ENCODE results near the gene TGM4.

Gene TGM4

DNA sequence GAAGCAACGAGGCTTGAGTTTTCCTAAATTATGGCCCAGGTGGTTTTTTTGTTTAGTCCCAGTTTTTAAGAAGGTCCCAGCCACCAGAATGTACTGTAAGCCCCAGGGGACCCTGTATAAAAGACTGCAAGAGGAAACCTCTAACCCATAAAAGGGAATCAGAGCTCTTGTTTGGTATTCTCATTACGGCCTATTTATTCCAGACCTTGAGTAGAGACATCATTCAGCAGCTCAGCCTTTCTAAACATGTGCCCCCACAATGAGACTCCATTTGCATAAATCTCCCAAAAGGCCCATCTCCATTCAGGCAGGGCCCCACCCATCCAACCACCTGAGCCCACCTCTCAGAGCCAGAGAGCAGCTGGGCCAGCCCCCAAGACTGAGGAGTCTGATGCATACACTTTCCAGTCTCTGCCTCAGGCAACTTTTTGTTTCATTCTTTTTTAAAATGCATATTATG is 75.9 kb downstream of the TGM4 start:
- H3K79me2 ChIP-seq (ENCODE audit: insufficient read depth, low read length), result no peaks in the 10 kb centered on the region
- no peaks in the 10 kb centered on the region for H3K9me2 ChIP-seq (replicated peaks; ENCODE audit: insufficient read depth, low read length)
- H2AFZ ChIP-seq (ENCODE audit: low read depth, low read length, severe bottlenecking), result no peak overlapping the region
- H3K4me2 ChIP-seq (ENCODE audit: low read depth, low read length, poor library complexity, severe bottlenecking), result no peak overlapping the region
- H3K27me3 ChIP-seq (ENCODE audit: low read length), result no peaks in the 10 kb centered on the region
- no peak overlapping the region for H3K4me3 ChIP-seq (ENCODE audit: insufficient read depth, low read length, poor library complexity, severe bottlenecking)
- H3K36me3 ChIP-seq (ENCODE audit: low read length), result no peaks in the 10 kb centered on the region
- no peaks in the 10 kb centered on the region for H4K20me1 ChIP-seq (ENCODE audit: low read depth, low read length)
- no peaks in the 10 kb centered on the region for H3F3A ChIP-seq (ENCODE audit: insufficient read depth)
- TF ChIP-seq, protein P1, sequence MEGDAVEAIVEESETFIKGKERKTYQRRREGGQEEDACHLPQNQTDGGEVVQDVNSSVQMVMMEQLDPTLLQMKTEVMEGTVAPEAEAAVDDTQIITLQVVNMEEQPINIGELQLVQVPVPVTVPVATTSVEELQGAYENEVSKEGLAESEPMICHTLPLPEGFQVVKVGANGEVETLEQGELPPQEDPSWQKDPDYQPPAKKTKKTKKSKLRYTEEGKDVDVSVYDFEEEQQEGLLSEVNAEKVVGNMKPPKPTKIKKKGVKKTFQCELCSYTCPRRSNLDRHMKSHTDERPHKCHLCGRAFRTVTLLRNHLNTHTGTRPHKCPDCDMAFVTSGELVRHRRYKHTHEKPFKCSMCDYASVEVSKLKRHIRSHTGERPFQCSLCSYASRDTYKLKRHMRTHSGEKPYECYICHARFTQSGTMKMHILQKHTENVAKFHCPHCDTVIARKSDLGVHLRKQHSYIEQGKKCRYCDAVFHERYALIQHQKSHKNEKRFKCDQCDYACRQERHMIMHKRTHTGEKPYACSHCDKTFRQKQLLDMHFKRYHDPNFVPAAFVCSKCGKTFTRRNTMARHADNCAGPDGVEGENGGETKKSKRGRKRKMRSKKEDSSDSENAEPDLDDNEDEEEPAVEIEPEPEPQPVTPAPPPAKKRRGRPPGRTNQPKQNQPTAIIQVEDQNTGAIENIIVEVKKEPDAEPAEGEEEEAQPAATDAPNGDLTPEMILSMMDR (IDR thresholded peaks at IDR 0.05; ENCODE audit: insufficient read depth, low read length, poor library complexity, severe bottlenecking), result no peak
- no peak for TF ChIP-seq EZH2phosphoT487 (conservative IDR thresholded peaks at IDR 0.05; ENCODE audit: low read length)
- no peak overlapping the region for H3K27ac ChIP-seq (ENCODE audit: low read depth, low read length)
- H3K9me3 ChIP-seq (ENCODE audit: insufficient read depth, low read length), result no peaks in the 10 kb centered on the region
- H3K9ac ChIP-seq (ENCODE audit: low read length), result no peak overlapping the region

DNA sequence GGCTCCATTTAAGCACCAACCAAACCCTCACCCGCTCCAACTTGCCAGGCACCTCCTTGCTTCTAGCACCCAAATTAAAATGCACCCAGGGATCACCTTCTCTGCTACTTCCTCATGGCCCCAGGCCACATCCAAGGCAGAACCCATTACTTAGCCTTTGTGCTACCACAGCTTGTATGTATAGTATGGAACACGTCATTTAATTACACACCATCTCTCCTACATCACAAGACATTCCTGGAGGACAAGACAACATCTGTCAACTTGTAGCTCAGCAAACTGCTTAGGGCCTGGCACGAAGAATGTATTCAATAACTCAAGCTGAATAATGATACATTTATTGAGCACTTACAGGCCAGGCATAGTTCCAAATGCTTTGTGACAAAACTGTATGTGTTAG is 78.3 kb downstream of the TGM4 start:
- H3K4me2 ChIP-seq (ENCODE audit: low read depth, low read length, poor library complexity, severe bottlenecking), result no peak overlapping the region
- H3K79me2 ChIP-seq (ENCODE audit: insufficient read depth, low read length), result no peaks in the 10 kb centered on the region
- H3K27ac ChIP-seq (ENCODE audit: low read depth, low read length), result no peak overlapping the region

DNA sequence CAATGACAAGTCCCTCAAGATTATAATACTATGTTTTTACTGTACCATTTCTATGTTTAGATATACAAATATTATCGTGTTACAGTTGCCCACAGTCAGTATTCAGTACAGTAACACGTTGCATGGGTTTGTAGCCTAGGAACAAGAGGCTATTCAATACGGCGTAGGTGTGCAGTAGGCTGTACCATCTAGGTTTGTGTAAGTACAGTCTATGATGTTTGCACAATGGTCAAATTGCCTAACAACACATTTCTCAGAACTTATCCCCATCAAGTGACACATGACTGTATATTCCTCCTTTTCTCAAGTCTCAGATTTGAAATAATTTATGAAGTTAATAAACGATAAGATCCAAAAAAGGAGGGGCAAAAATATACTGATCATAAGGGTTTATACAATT is 79.9 kb downstream of the TGM4 start:
- Histone ChIP-seq H3K4me3 (ENCODE audit: insufficient read depth, low read length, poor library complexity, severe bottlenecking) (no peak overlapping the region), H3K79me2 (ENCODE audit: insufficient read depth, low read length) (no peaks in the 10 kb centered on the region), H3F3A (ENCODE audit: insufficient read depth) (no peaks in the 10 kb centered on the region), H3K9me3 (ENCODE audit: insufficient read depth, low read length) (no peaks in the 10 kb centered on the region), H2AFZ (ENCODE audit: low read depth, low read length, severe bottlenecking) (no peak overlapping the region), H3K4me2 (ENCODE audit: low read depth, low read length, poor library complexity, severe bottlenecking) (no peak overlapping the region), H3K36me3 (ENCODE audit: low read length) (no peaks in the 10 kb centered on the region), H3K27ac (ENCODE audit: low read depth, low read length) (no peak overlapping the region), H4K20me1 (ENCODE audit: low read depth, low read length) (no peaks in the 10 kb centered on the region), H3K27me3 (ENCODE audit: low read length) (no peaks in the 10 kb centered on the region), H3K9me2 (replicated peaks; ENCODE audit: insufficient read depth, low read length) (no peaks in the 10 kb centered on the region), H3K9ac (ENCODE audit: low read length) (no peak overlapping the region)
- TF ChIP-seq, protein P1 (IDR thresholded peaks at IDR 0.05; ENCODE audit: insufficient read depth, low read length, poor library complexity, severe bottlenecking), result no peak
- no peak for TF ChIP-seq EZH2phosphoT487 (conservative IDR thresholded peaks at IDR 0.05; ENCODE audit: low read length)

More for the DNA sequence above, 78.3 kb downstream of the TGM4 start:
- Histone ChIP-seq H3K27me3 (ENCODE audit: low read length) (no peaks in the 10 kb centered on the region), H3K9me2 (replicated peaks; ENCODE audit: insufficient read depth, low read length) (no peaks in the 10 kb centered on the region), H3F3A (ENCODE audit: insufficient read depth) (no peaks in the 10 kb centered on the region), H4K20me1 (ENCODE audit: low read depth, low read length) (no peaks in the 10 kb centered on the region), H3K9ac (ENCODE audit: low read length) (no peak overlapping the region), H3K9me3 (ENCODE audit: insufficient read depth, low read length) (no peaks in the 10 kb centered on the region), H2AFZ (ENCODE audit: low read depth, low read length, severe bottlenecking) (no peak overlapping the region), H3K36me3 (ENCODE audit: low read length) (no peaks in the 10 kb centered on the region), H3K4me3 (ENCODE audit: insufficient read depth, low read length, poor library complexity, severe bottlenecking) (no peak overlapping the region)
- TF ChIP-seq EZH2phosphoT487 (conservative IDR thresholded peaks at IDR 0.05; ENCODE audit: low read length), result no peak
- TF ChIP-seq, protein P1 (IDR thresholded peaks at IDR 0.05; ENCODE audit: insufficient read depth, low read length, poor library complexity, severe bottlenecking), result no peak
